Pons (tissue), 1 donor: ENCODE results near the gene SZT2.
A peak's percentile ranks its signal among the peaks of the same experiment; 100 is the strongest.
"Not testable (repeated sequence)": the region's sequence is repeated elsewhere in the genome, so short reads cannot be mapped to it uniquely, and the experiment has no call there.

Experiments
- DNase-seq: peaks from one replicate; pipeline ENCODE4 v3.0.0-alpha.2; 2016; ENCODE audit warnings: low spot score

SZT2 gene

DNA sequence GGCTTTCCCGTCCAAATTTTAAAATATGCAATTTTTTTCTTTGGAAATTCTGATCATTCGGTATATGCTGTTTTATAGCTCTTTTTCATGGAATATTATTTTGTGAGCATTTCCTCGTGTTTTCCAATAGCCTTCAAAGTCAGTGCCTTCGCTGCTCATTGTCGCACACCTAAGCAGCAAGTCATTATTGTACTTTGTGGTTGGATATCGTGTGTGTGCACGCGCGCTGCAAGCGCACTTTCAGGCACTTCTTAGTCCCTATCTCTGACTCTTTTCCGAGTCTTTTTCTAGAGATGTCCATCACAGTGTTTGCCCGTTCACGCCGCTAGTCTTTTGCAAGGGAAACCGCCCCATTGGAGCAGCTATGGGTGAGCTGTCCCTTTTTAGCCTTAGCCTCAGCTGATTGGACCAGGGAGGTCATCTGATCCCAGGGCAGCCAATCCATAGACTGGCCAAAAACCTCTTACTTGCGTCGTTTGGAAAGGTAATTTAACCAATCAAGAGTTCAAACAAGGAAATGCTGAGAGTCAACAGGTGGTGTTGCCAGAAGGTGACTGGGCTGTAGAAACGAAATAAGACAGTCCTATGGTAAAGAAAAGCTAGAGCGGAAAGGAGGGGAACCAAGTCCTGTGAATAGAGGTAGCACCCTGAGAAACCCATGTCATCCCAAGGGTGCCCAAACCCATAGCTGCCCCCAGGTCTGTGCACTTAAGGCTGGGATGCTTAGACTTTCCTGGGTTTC, 64.7 kb downstream of the SZT2 start:
- peak; percentile 89 for DNase-seq

- DNase-seq = no peak
These were observed 65.7 kb downstream of the SZT2 start for GRCh38 chr1:43455213-43455889.

GRCh38 chr1:43458379-43458778, 68.7 kb downstream of the SZT2 start:
- DNase-seq = not testable (repeated sequence)

DNA sequence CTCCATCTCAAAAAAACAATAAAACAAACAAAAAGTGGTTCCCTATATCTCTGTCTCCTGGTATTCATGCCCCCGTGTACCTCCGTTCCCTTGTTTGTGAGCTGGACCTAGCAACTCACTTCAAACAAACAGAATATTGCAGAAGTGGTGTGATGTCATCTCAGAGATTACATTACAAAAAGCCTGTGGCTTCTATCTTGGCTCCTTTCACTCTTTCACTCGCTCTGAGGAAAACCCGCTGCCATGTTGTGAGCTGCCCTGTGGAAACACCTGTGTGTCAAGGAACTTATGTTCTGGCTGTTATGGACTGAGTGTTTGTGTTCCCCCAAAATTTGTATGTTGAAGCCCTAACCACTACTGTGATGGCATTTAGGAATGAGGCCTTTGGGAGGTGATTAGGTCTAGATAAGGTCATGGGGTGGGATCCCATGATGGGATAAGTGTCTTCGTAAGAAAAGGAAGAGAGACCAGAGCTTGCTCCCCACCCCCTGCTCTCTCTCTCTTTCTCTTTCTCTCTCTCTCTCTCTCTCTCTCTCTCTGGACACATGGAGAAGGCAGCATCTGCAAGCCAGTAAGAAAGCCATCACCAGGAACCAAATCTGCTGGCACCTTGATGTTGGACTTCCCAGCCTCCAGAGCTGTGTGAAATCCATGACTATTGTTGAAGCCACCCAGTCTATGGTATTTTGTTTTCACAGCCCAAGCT, 71.4 kb downstream of the SZT2 start:
- DNase-seq = no peak

GRCh38 chr1:43463479-43463878, 73.8 kb downstream of the SZT2 start:
- no peak for DNase-seq

- no peak for DNase-seq
These were observed 75.2 kb downstream of the SZT2 start for GRCh38 chr1:43464681-43465504.

GRCh38 chr1:43465505-43466067, 75.9 kb downstream of the SZT2 start:
- DNase-seq = no peak

- no peak for DNase-seq
These were observed 76.7 kb downstream of the SZT2 start for GRCh38 chr1:43466403-43466802.

- no peak for DNase-seq
These were observed 78.7 kb downstream of the SZT2 start for GRCh38 chr1:43468414-43468813.

GRCh38 chr1:43469932-43470331, 80.2 kb downstream of the SZT2 start:
- no peak for DNase-seq

- DNase-seq = no peak
These were observed 82.4 kb downstream of the SZT2 start for GRCh38 chr1:43472087-43472462.

DNA sequence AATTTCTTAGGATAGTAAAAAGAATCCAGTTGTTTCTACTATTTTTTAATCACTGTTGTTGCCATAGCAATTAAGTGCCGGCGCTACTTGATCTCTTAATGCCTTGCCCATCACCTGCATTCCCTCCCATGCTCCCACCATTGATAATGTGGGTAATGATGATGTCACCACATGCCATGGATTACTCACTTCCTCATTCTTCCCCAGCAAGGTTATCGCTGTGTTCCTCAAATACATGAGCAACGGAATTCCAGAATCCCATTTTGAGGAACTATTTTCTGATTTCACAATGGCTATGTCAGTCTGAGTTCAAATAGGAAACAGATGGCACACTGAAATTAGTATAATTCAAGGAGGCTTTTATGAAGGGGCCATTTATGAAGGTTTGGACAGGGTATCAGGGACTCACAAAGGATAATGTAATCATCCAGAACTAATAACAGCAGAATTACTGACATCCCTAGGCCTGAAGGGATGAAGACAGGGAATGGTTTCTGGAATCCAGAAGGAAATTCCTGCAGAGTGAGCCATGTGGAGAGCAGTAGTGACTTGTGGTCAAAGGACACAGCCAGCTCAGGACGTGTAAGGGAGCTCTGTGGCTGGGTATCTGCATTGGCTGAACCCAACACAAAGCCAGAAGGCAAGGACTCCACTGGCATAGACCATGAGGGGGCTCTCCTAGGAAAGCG, 82.9 kb downstream of the SZT2 start:
- DNase-seq = not testable (repeated sequence)

- no peak for DNase-seq
These were observed 83.8 kb downstream of the SZT2 start for GRCh38 chr1:43473463-43473862.

GRCh38 chr1:43475611-43476401, 86.1 kb downstream of the SZT2 start:
- not testable (repeated sequence) for DNase-seq

GRCh38 chr1:43477716-43478115, 88.0 kb downstream of the SZT2 start:
- DNase-seq = no peak

GRCh38 chr1:43479414-43479813, 89.7 kb downstream of the SZT2 start:
- DNase-seq = no peak

DNA sequence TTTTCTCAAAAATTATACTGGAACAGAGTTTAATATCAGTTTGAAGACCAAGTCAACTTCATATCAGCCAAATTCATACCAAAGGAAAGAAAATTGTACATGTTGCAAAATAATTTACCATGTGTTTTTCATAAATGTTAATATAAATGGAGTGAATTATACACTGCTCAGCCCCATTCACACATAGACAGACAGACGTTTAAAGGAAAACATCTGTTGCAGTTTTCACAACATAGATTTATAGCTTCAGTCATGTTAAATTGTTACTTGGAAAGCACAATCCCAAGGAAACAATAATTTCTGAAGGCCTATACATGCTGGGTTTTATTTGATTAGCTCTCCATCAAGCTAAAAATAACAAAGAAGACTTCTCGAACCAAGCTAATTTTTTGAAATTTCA, 91.8 kb downstream of the SZT2 start:
- no peak for DNase-seq

GRCh38 chr1:43482215-43482614, 92.5 kb downstream of the SZT2 start:
- no peak for DNase-seq

DNA sequence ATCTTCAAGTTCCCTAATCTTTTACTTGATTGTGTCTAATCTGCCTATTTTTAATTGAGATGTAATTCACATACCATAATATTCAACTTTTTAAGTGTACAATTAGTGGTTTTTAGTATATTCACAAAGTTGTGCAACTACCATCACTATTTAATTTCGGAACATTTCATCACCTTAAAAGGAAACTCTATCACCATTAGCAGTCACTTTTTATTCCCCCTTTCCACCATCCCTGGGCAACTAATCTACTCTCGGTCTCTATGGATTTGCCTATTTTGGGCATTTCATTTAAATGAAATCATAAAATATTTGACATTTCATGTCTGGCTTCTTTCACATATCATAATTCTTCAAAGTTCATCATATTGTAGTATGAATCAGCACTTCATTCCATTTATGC, 94.7 kb downstream of the SZT2 start:
- no peak for DNase-seq

- no peak for DNase-seq
These were observed 98.5 kb downstream of the SZT2 start for GRCh38 chr1:43488165-43488564.
